K562 (cell line): ENCODE results near the gene SCLY. TPM values are rescaled to one million over a fixed set of nuclear protein-coding genes. Genes with fewer than 3 reads are reported as not detected.

Experiments used
- ATAC-seq: fragments of 200-7000 bp; cut with Tn5 transposase; 3 replicates; pipeline ENCODE4 v1.9.1; 2020; ENCODE audit warnings: moderate library complexity
- BruUV-seq: library from RNA; stranded (reverse); fragments of 400-500 nt; replicated peaks from 2 replicates; lab custom pipeline; 2021; lab: Mats Ljungman, UMichigan
- CTCF ChIA-PET: fragments of 300-600 bp; formaldehyde crosslinking; extraction: SDS; loops from one replicate; lab custom pipeline; 2021; ENCODE audit warnings: low intra/inter-chr PET ratio; lab: Yijun Ruan, JAX
- POLR2A ChIA-PET: fragments of 300-600, 350-650 bp; sonication (Branson Sonifier 250); formaldehyde crosslinking; extraction: SDS; loops from one replicate; lab custom pipeline; 2021; ENCODE audit warnings: antibody characterized with exemption, inconsistent platforms; lab: Yijun Ruan, JAX
- DNase-seq, 4 experiments: peaks; one replicate each; pipeline versions ENCODE4 v3.0.0 to v3.0.0-alpha.2; 2011 to 2018; ENCODE audit warnings: low spot score in 3 of 4, mixed read lengths in 3 of 4; ENCODE audit errors: extremely low read depth in 1 of 4
- FAIRE-seq: peaks from 2 replicates; lab custom pipeline; 2011; peaks lifted over from hg19 to GRCh38; lab: Jason Lieb, UNC
- H2AFZ ChIP-seq: 2 replicates; pipeline ENCODE4 v1.6.0; 2011; ENCODE audit warnings: low read depth, low read length, control low read depth, inconsistent platforms
- H3K27ac ChIP-seq: fragments of 200-600 bp; 3 replicates; pipeline ENCODE4 v1.8.0; 2011; ENCODE audit warnings: low read depth, mild to moderate bottlenecking, control low read depth, inconsistent platforms, low read length, moderate library complexity, mixed read lengths; ENCODE audit errors: extremely low read depth
- H3K27me3 ChIP-seq, 2 experiments: fragments of 300-600 bp in 1 of 2; 2 replicates in 1 of 2; 3 replicates in 1 of 2; pipeline versions ENCODE4 v1.6.0 to v1.8.0; 2011; ENCODE audit warnings: inconsistent platforms in 2 of 2, low read length in 2 of 2, mild to moderate bottlenecking in 1 of 2, mixed read lengths in 1 of 2, moderate library complexity in 1 of 2; ENCODE audit not compliant: control insufficient read depth in 2 of 2, insufficient read depth in 2 of 2
- H3K36me3 ChIP-seq: fragments of 300-600 bp; 3 replicates; pipeline ENCODE4 v1.8.0; 2011; ENCODE audit warnings: mild to moderate bottlenecking, low read length, inconsistent platforms; ENCODE audit not compliant: control insufficient read depth, insufficient read depth
- H3K4me1 ChIP-seq, 2 experiments: fragments of 200-600 bp in 1 of 2; replicated peaks in 1 of 2; 2 replicates in 1 of 2; 3 replicates in 1 of 2; pipeline versions ENCODE4 v1.5.1 to v1.8.0; 2011; ENCODE audit warnings: inconsistent platforms in 2 of 2, low read length in 2 of 2, mild to moderate bottlenecking in 1 of 2, mixed read lengths in 1 of 2, moderate library complexity in 1 of 2; ENCODE audit not compliant: control insufficient read depth in 2 of 2, insufficient read depth in 2 of 2
- H3K4me2 ChIP-seq: 2 replicates; pipeline ENCODE4 v1.6.1; 2011; ENCODE audit warnings: low read length, control low read depth, inconsistent platforms, mixed read lengths; ENCODE audit not compliant: insufficient read depth
- H3K4me3 ChIP-seq: fragments of 200-600 bp; sonication (generic), shearing (Covaris generic); 2 replicates; pipeline ENCODE4 v1.5.1; 2016; ENCODE audit warnings: control low read depth, inconsistent platforms
- H3K79me2 ChIP-seq: fragments of 200-600 bp; 3 replicates; pipeline ENCODE4 v1.8.0; 2011; ENCODE audit warnings: low read length, inconsistent platforms; ENCODE audit not compliant: control insufficient read depth, insufficient read depth
- H3K9ac ChIP-seq, 2 experiments: 2 replicates each; pipeline versions ENCODE4 v1.6.0 to v1.6.1; 2011; ENCODE audit warnings: low read depth in 2 of 2, low read length in 2 of 2, control low read depth in 1 of 2, inconsistent platforms in 1 of 2, mild to moderate bottlenecking in 1 of 2, mixed read lengths in 1 of 2; ENCODE audit not compliant: insufficient read depth in 1 of 2
- H3K9me1 ChIP-seq: one replicate; pipeline ENCODE4 v1.6.0; 2011; ENCODE audit warnings: inconsistent platforms, mild to moderate bottlenecking, low read length, moderate library complexity; ENCODE audit not compliant: control insufficient read depth, insufficient read depth
- H3K9me3 ChIP-seq: replicated peaks from 2 replicates; pipeline ENCODE4 v1.5.1; 2011; ENCODE audit warnings: low read depth, low read length, inconsistent platforms; ENCODE audit not compliant: control insufficient read depth, insufficient read depth
- H4K20me1 ChIP-seq: replicated peaks from 2 replicates; pipeline ENCODE4 v1.6.1; 2011; ENCODE audit warnings: low read length, inconsistent platforms, mixed read lengths; ENCODE audit not compliant: control insufficient read depth, insufficient read depth
- ATF1 ChIP-seq, 2 experiments: fragments of 450-650 bp in 1 of 2; IDR thresholded peaks; 2 replicates each; pipeline ENCODE4 v1.6.1; 2016; ENCODE audit warnings: missing compliant biosample characterization in 1 of 2, missing genetic modification characterization in 1 of 2
- L3MBTL2 ChIP-seq: fragments of 450-650 bp; IDR thresholded peaks from 2 replicates; pipeline ENCODE4 v1.6.1; 2016; ENCODE audit warnings: mild to moderate bottlenecking, moderate library complexity
- MTF1 ChIP-seq: fragments of 250-450 bp; sonication (Bioruptor Pico); IDR thresholded peaks from 2 replicates; pipeline ENCODE4 v1.9.0; 2021; ENCODE audit warnings: moderate library complexity, mild to moderate bottlenecking, inconsistent platforms, borderline replicate concordance
- RB1 ChIP-seq: fragments of 450-650 bp; IDR thresholded peaks from 2 replicates; pipeline ENCODE4 v1.6.1; 2017; ENCODE audit warnings: low read depth, mild to moderate bottlenecking
- SMC3 ChIP-seq: conservative IDR thresholded peaks from 2 replicates; pipeline ENCODE4 v1.6.1; 2011; ENCODE audit warnings: low read depth, low read length, improper control_type of control experiment; ENCODE audit not compliant: insufficient read depth
- TEAD1 ChIP-seq, 2 experiments: fragments of 450-650 bp in 1 of 2; sonication (generic) in 1 of 2; formaldehyde crosslinking; IDR thresholded peaks; 2 replicates each; pipeline versions ENCODE4 v1.4.0 to v1.8.0; 2020 to 2022; ENCODE audit warnings: mild to moderate bottlenecking in 2 of 2, missing genetic modification reagents in 1 of 2
- ZFP36 ChIP-seq: fragments of 150-350 bp; IDR thresholded peaks from 2 replicates; pipeline ENCODE4 v1.6.1; 2018; ENCODE audit warnings: low read length, low read depth; ENCODE audit not compliant: partially characterized antibody
- ZNF133 ChIP-seq: fragments of 250-450 bp; sonication (Bioruptor Pico); IDR thresholded peaks from 2 replicates; pipeline ENCODE4 v1.4.0; 2020; ENCODE audit warnings: mild to moderate bottlenecking
- ZNF41 ChIP-seq: fragments of 250-450 bp; sonication (Bioruptor Pico); conservative IDR thresholded peaks from 2 replicates; pipeline ENCODE4 v1.4.0; 2020; ENCODE audit warnings: mild to moderate bottlenecking
- WGBS: fragments of 100-300 bp; shearing (Covaris generic); methylation state at CpG from one replicate; pipeline ENCODE4 v1.1.6; 2016; ENCODE audit warnings: low coverage, mixed read lengths; ENCODE audit not compliant: insufficient coverage; ENCODE audit errors: missing lambda C conversion rate; 5-methylcytosine and 5-hydroxymethylcytosine counted together
- in situ Hi-C: fragments of 300-500 bp; cut with MboI; formaldehyde crosslinking; loops from 4 replicates; pipeline ENCODE4 v1.15.0; 2018; ENCODE audit warnings: inconsistent platforms, mixed read lengths
- intact Hi-C: fragments of 100-400 bp; cut with micrococcal nuclease; formaldehyde crosslinking; loops from 2 replicates; pipeline ENCODE4 v1.14.2; 2022
- polyA plus RNA-seq, 8 experiments: library from polyadenylated mRNA; depleted of rRNA in 4 of 8; stranded (reverse) in 5 of 8; unstranded in 3 of 8; fragments of >200 nt; fragmentation: Nextera tagmentation in 2 of 8; fragmentation: Illumina TruSeq in 1 of 8; extraction: Ambion mirVana in 2 of 8; extraction: Trizol in 1 of 8; gene quantifications; 2 replicates each; pipeline versions ENCODE4 v1.2.1 to v1.2.3, GENCODE V29; 2011 to 2014; ENCODE audit warnings: inconsistent platforms in 1 of 8, missing spikeins in 1 of 8
- total RNA-seq, 7 experiments: library from RNA; depleted of rRNA in 6 of 7; stranded (reverse); fragments of >200 nt in 6 of 7; fragmentation: Illumina TruSeq in 2 of 7; extraction: Trizol in 2 of 7; gene quantifications; 2 replicates each; pipeline versions ENCODE4 v1.2.1 to v1.2.3, GENCODE V29; 2011 to 2021; ENCODE audit warnings: low replicate concordance in 1 of 7
- TF ChIP-seq, protein P1 (sequence below): sonication (generic); formaldehyde crosslinking; IDR thresholded peaks from 2 replicates; pipeline ENCODE4 v1.9.0; 2022; ENCODE audit warnings: mild to moderate bottlenecking, missing genetic modification reagents

Gene SCLY
- total and polyA plus RNA-seq, 9 of the 15 experiments (the other 6 are each of a cell fraction or from before 2014, with no cell fraction given), result 2.6 to 32.2 (median 21.1) TPM

DNA sequence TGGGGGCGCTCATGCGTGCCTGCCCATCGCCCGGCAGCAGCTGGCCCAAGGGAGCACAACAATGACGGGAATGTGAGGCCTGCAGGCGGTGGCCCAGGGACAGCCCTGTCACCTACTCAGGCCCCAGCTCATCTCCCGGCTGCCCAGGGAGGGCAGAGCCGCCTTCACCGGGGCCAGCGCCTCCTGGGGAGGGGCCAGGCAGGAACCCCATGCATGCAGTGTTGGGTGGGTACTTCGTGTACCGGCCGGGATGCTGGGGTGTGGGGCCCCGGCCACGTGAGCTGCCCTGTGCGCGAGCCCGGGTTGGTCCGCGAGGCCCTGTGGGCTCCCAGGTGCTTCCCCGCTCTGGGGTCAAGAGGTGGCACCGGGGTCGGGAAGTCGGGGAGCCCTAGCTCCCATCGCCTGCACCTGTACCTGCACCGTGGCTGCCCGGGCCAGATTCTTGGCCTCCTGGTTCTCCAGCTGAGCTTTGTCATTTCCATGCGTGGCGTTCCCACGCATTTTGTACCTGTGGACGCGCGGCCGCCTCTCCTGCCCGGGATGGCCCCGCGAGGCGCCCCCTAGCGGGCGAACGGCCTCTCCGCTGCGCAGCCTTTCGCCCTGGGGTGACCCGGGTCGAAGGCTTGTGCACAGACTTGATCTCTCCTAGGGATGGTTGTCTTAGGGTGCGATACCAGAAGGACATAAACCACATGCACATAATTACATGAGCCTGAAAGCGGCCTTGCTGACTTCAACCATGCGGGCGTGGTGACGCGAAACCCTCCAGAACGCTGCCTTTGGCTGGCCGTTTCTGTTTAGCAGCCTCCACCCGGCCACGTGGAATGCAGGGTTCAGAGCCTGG lies 78.6 kb downstream of the SCLY start:
- peak overlapping the region in 1 of 2 experiments; percentile 43; a peak in 2 of 4 replicates for H3K9ac ChIP-seq
- TF ChIP-seq SMC3 (peak; percentile 53), L3MBTL2 (peak; percentile 77), ATF1 (CRISPR knock-in tag; IDR thresholded peaks at IDR 0.05) (no peak), ATF1 (tag; IDR thresholded peaks at IDR 0.05) (peak; percentile 25; the same call in 1 of the 2 replicates), MTF1 (no peak), ZNF133 (CRISPR knock-in tag) (no peak), ZNF41 (CRISPR knock-in tag) (no peak), ZFP36 (no peak), TEAD1 (CRISPR knock-in tag; IDR thresholded peaks at IDR 0.05) (peak in 1 of 2 experiments; percentile 37; a peak in 1 of 4 replicates), RB1 (0 out of 2 replicates have a peak, but pooled peaks have one; percentile 17)
- TF ChIP-seq, protein P1, sequence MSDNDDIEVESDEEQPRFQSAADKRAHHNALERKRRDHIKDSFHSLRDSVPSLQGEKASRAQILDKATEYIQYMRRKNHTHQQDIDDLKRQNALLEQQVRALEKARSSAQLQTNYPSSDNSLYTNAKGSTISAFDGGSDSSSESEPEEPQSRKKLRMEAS, result peak; percentile 42

More for the DNA sequence above, 78.6 kb downstream of the SCLY start:
- Histone ChIP-seq H4K20me1 (peaks cover 2% of the 10 kb centered on the region; the same call in 1 of the 2 replicates), H3K27me3 (peaks cover 0 to 5% of the 10 kb centered on the region in 2 experiments; a peak in 2 of 5 replicates), H3K36me3 (no peaks in the 10 kb centered on the region), H3K4me2 (peak overlapping the region; percentile 21), H3K27ac (no peak overlapping the region), H2AFZ (peak overlapping the region; percentile 68), H3K4me1 (peaks cover 6 to 56% of the 10 kb centered on the region in 2 experiments; a peak in 4 of 5 replicates), H3K4me3 (no peak overlapping the region), H3K9me3 (no peaks in the 10 kb centered on the region), H3K9me1 (no peaks in the 10 kb centered on the region), H3K79me2 (no peaks in the 10 kb centered on the region)
- peak; percentile 86 for ATAC-seq
- in situ Hi-C loops (no loop called here), intact Hi-C loops (loop anchor here (10.0 kb wide), 1 partner anchor 285 kb away; the partner anchor contains the start of gene RAMP1)
- POLR2A ChIA-PET, result interaction anchor here (0.6 kb wide), 1 partner anchor 96 kb away, joined by 5 read pairs; no protein-coding TSS in a partner anchor
- CTCF ChIA-PET, result interaction anchor here (1.0 to 1.1 kb wide), 2 partner anchors 281 to 283 kb away, joined by 3 read pairs; no protein-coding TSS in a partner anchor
- peak; percentile 63 to 82 (median 78) for DNase-seq
- peak; percentile 19 for FAIRE-seq
- 21% methylated on average over 40 of the region's 56 CpGs for WGBS
- no TSS peak for BruUV-seq
